PC-3 (cell line): Measurements from ENCODE around the gene DUSP18.

Experiments
- EZH2 ChIP-seq: fragments of 300-600 bp; sonication (generic); IDR thresholded peaks from one replicate; pipeline ENCODE4 v1.6.1; 2017; ENCODE audit warnings: antibody characterized with exemption, mild to moderate bottlenecking, low read length; ENCODE audit not compliant: unreplicated experiment
- TF ChIP-seq, protein P1 (sequence below): fragments of 300-600 bp; sonication (generic); conservative IDR thresholded peaks from 2 replicates; pipeline ENCODE4 v1.5.1; 2017; ENCODE audit warnings: antibody characterized with exemption, low read depth, mild to moderate bottlenecking, low read length

- TF ChIP-seq, protein P1, sequence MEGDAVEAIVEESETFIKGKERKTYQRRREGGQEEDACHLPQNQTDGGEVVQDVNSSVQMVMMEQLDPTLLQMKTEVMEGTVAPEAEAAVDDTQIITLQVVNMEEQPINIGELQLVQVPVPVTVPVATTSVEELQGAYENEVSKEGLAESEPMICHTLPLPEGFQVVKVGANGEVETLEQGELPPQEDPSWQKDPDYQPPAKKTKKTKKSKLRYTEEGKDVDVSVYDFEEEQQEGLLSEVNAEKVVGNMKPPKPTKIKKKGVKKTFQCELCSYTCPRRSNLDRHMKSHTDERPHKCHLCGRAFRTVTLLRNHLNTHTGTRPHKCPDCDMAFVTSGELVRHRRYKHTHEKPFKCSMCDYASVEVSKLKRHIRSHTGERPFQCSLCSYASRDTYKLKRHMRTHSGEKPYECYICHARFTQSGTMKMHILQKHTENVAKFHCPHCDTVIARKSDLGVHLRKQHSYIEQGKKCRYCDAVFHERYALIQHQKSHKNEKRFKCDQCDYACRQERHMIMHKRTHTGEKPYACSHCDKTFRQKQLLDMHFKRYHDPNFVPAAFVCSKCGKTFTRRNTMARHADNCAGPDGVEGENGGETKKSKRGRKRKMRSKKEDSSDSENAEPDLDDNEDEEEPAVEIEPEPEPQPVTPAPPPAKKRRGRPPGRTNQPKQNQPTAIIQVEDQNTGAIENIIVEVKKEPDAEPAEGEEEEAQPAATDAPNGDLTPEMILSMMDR = no peak
- no peak for TF ChIP-seq EZH2
Observed at GRCh38 chr22:30674482-30674881, 6.8 kb upstream of the DUSP18 start.
